ENCODE data around the gene RFT1.

The RFT1 gene

DNA sequence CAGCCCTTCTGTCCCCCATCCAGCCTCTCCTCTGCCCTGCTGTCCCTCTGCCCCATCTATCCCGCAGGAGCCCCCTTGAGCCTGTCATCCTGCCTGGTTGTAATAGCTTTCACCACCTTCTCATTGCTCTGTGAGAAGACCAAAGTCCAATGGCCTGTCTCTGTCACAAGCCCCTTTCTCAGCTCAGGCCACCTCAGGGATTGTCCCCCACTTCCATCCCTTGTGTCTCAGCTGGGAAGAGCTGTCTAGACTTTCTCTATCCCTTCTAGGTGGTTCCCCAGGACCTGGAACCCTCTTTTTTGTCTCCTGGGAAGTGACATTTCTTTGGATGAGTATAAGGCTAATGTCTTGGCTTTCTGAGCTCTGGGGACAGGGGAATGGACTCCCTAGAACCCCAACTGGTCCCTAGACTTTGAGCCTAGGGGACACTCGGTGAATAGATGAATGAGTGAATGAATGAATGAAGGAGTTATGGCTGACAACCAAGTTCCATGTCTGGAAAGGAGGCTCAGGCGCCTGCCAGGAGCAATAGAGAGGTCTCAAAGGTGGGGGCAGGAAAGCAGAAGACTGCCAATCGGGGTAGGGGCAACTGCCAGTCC lies 29.9 kb upstream of the RFT1 start:
- Histone ChIP-seq H3K4me3 (peak overlapping the region; percentile 88 to 100 (median 98)), H3K27ac (peak overlapping the region; percentile 74 to 100 (median 96)), H3K27me3 (peaks cover 10 to 29% (median 25%) of the 10 kb centered on the region in 11 experiments), H3K4me2 (peak overlapping the region; percentile 92 to 99 (median 97)), H3K9ac (peak overlapping the region; percentile 96 to 99 (median 98)), H3K9me3 (replicated peaks in 1 of 11) (no peaks in the 10 kb centered on the region), H4K20me1 (peaks cover 31 to 40% (median 31%) of the 10 kb centered on the region in 11 experiments), H3K36me3 (peaks cover 12 to 30% (median 17%) of the 10 kb centered on the region in 11 experiments; a peak in 21 of 22 replicates), H3K4me1 (peaks cover 47 to 68% (median 59%) of the 10 kb centered on the region in 10 experiments)
- no peak for TF ChIP-seq Cebpa-rat (IDR thresholded peaks at IDR 0.05)

GRCh38 chr3:53159156-53160060 lies 29.2 kb upstream of the RFT1 start:
- no peak for TF ChIP-seq Cebpa-rat (IDR thresholded peaks at IDR 0.05)
- Histone ChIP-seq H3K27ac (peak overlapping the region in 5 of 11 experiments; percentile 36 to 100 (median 94); a peak in 10 of 22 replicates), H3K36me3 (peaks cover 4 to 23% (median 9%) of the 10 kb centered on the region in 11 experiments; a peak in 20 of 22 replicates), H3K9ac (peak overlapping the region in 10 of 11 experiments; percentile 96 to 99 (median 98); a peak in 12 of 22 replicates), H3K27me3 (peaks cover 10 to 32% (median 25%) of the 10 kb centered on the region in 11 experiments), H3K4me2 (peak overlapping the region; percentile 92 to 99 (median 97)), H3K9me3 (replicated peaks in 1 of 11) (no peaks in the 10 kb centered on the region), H3K4me3 (peak overlapping the region in 4 of 10 experiments; percentile 88 to 100 (median 94); a peak in 6 of 20 replicates), H4K20me1 (peaks cover 23 to 33% (median 24%) of the 10 kb centered on the region in 11 experiments), H3K4me1 (peaks cover 40 to 67% (median 55%) of the 10 kb centered on the region in 10 experiments)

DNA sequence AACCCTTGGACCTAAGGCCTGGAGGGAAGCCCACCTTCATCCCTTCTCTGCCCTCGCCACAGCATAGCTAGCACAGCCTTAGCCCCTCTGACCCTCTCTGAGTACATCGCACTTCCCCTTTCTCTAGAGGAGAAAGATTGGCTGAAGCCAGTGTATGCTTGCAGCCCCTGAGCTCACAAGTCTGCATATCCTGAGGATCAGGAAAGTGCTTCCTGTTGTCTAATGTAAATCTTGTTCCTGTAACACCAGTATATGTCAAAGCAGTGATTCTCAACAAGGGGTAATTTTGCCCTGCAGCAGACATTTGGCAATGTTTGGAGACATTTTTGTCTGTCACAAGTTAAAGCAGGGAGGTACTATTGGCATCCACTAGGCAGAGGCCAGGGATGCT lies 28.5 kb upstream of the RFT1 start:
- Histone ChIP-seq H3K4me1 (peaks cover 34 to 67% (median 52%) of the 10 kb centered on the region in 10 experiments), H3K27me3 (peaks cover 10 to 32% (median 25%) of the 10 kb centered on the region in 11 experiments), H3K4me2 (peak overlapping the region; percentile 6 to 99 (median 96); a peak in 19 of 22 replicates), H3K9me3 (replicated peaks in 1 of 11) (no peaks in the 10 kb centered on the region), H4K20me1 (peaks cover 17 to 26% (median 17%) of the 10 kb centered on the region in 11 experiments), H3K9ac (peak overlapping the region in 3 of 11 experiments; percentile 6 to 40 (median 14); a peak in 4 of 22 replicates), H3K36me3 (peaks cover 0 to 16% (median 3%) of the 10 kb centered on the region in 11 experiments; a peak in 12 of 22 replicates), H3K4me3 (no peak overlapping the region), H3K27ac (peak overlapping the region in 5 of 11 experiments; percentile 13 to 52 (median 36); a peak in 8 of 22 replicates)
- TF ChIP-seq Cebpa-rat (IDR thresholded peaks at IDR 0.05): no peak

DNA sequence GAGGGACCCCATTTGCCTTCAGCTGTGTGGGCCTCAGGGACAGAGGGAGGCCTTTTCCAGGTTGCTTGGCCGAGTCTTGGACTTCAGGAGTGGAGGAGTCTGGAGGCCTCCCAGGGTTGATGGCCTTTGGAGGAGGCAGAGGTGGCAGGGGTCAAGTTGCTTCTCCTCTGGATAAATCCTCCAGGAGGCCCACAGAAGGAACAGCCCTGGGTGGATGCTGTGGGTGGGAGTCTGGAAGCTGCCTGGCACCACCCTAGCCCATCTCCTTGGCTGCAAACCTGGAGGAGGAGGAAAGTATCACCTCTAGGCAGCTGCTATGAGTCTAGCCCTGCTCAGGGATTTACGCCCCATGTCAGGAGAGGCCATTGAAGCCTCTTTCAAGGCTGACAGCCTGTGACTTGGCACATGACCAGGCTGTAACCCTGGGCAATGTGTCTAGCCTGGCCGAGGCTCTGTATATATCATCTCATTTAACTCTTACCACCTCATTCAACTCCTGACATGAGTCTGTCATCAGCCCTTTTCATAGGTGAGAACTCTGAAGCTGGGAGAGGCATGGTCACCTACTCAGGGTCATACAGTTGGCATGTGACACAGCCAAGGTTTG lies 27.8 kb upstream of the RFT1 start:
- Histone ChIP-seq H3K27ac (peak overlapping the region in 5 of 11 experiments; percentile 13 to 52 (median 36); a peak in 6 of 22 replicates), H3K4me2 (peak overlapping the region; percentile 6 to 99 (median 96); a peak in 19 of 22 replicates), H3K9ac (peak overlapping the region in 4 of 11 experiments; percentile 6 to 14 (median 10); a peak in 4 of 22 replicates), H3K4me3 (no peak overlapping the region), H3K9me3 (replicated peaks in 1 of 11) (no peaks in the 10 kb centered on the region), H3K36me3 (peaks cover 0 to 10% (median 0%) of the 10 kb centered on the region in 11 experiments; a peak in 4 of 22 replicates), H3K4me1 (peaks cover 27 to 64% (median 47%) of the 10 kb centered on the region in 10 experiments), H4K20me1 (peaks cover 10 to 19% (median 11%) of the 10 kb centered on the region in 11 experiments), H3K27me3 (peaks cover 10 to 32% (median 25%) of the 10 kb centered on the region in 11 experiments)
- TF ChIP-seq Cebpa-rat (IDR thresholded peaks at IDR 0.05): no peak

DNA sequence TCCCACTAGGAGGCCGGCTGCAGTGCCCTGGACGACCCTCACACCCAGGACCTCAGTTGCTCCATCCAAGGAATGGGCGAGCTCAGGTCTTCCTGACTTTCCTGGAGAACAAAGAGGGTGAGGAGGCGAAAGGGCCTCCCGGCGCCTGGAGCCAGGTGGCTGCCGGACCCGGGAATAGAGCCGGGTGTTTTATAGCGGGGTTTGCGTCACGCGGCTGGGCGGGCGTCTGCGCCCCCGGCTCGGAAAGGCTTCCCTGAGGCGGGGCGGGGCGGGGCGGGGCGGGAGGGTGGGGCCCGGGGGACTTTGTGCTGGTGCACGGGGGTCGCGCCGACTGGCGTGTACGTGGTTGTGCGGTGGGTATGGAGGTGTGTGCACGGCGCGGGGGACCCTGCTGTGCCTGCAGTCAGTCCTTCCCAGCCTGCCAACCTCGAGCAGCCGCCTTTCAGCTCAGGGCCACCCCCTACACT lies 26.2 kb upstream of the RFT1 start:
- no peak for TF ChIP-seq Cebpa-rat (IDR thresholded peaks at IDR 0.05)
- no peak overlapping the region for H3K9ac ChIP-seq
- no peak overlapping the region for H3K27ac ChIP-seq
- H3K4me1 ChIP-seq: peaks cover 17 to 77% (median 44%) of the 10 kb centered on the region in 10 experiments
- H3K4me3 ChIP-seq: no peak overlapping the region
- H3K36me3 ChIP-seq: no peaks in the 10 kb centered on the region
- H4K20me1 ChIP-seq: peaks cover 0 to 6% (median 0%) of the 10 kb centered on the region in 11 experiments; a peak in 4 of 22 replicates
- H3K9me3 ChIP-seq (replicated peaks in 1 of 11): no peaks in the 10 kb centered on the region
- H3K4me2 ChIP-seq: peak overlapping the region in 4 of 11 experiments; percentile 96 to 99 (median 98); a peak in 5 of 22 replicates
- H3K27me3 ChIP-seq: peaks cover 10 to 32% (median 25%) of the 10 kb centered on the region in 11 experiments

DNA sequence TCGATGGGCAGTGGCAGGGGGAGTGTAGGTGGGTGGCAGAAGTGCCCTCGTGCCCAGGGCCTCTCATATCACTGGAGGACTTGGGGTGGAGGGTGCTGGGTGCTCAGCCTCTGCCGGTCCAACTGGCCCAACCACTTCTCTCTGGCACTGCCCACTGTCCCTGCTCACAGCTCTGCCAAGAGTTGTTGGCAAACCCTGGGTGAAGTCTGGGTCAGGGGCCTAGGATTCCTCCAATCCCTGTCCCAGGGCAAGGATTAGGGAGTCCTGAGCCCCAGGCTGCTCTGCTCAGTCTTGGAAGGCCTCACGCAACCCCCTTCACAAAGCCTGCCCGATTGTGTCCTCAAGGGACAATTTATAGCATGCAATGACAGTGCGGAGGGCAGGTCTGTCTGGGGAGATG lies 25.5 kb upstream of the RFT1 start:
- Histone ChIP-seq H3K4me3 (no peak overlapping the region), H3K9ac (no peak overlapping the region), H3K27ac (no peak overlapping the region), H3K4me2 (peak overlapping the region in 1 of 11 experiments; percentile 1; a peak in 2 of 22 replicates), H3K27me3 (peaks cover 10 to 32% (median 25%) of the 10 kb centered on the region in 11 experiments), H3K36me3 (no peaks in the 10 kb centered on the region), H3K9me3 (replicated peaks in 1 of 11) (no peaks in the 10 kb centered on the region), H3K4me1 (peaks cover 17 to 77% (median 44%) of the 10 kb centered on the region in 10 experiments), H4K20me1 (peaks cover 0 to 6% (median 0%) of the 10 kb centered on the region in 11 experiments; a peak in 1 of 22 replicates)
- TF ChIP-seq Cebpa-rat (IDR thresholded peaks at IDR 0.05): no peak

DNA sequence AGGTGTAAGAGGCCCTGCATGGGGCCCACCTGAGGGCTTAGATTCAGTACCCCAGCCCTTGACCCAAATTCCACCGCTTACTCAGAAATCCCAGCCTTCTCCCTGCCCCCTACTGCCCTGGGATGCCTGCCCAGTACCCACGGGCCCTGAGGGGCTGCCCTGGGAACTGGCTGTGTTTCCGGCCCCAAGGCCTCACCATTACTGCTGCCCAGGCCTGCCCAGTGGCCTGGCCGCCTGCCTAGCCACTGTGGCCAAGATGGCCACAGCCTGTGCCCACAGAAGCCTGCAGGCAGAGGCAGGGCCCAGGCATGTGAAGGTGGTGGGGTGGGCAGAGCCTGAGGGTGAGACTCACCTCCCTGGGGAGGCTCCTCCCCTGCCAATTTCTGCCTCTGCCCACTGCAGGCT lies 24.6 kb upstream of the RFT1 start:
- peaks cover 10 to 79% (median 37%) of the 10 kb centered on the region in 10 experiments for H3K4me1 ChIP-seq
- peaks cover 0 to 2% (median 0%) of the 10 kb centered on the region in 11 experiments; a peak in 1 of 22 replicates for H4K20me1 ChIP-seq
- H3K4me3 ChIP-seq: no peak overlapping the region
- H3K9me3 ChIP-seq (replicated peaks in 1 of 11): no peaks in the 10 kb centered on the region
- no peak for TF ChIP-seq Cebpa-rat (IDR thresholded peaks at IDR 0.05)
- peak overlapping the region in 5 of 11 experiments; percentile 15 to 82 (median 55); a peak in 6 of 22 replicates for H3K4me2 ChIP-seq
- peak overlapping the region in 2 of 11 experiments; percentile 2 to 9; a peak in 1 of 22 replicates for H3K9ac ChIP-seq
- H3K27me3 ChIP-seq: peaks cover 10 to 32% (median 25%) of the 10 kb centered on the region in 11 experiments
- no peak overlapping the region for H3K27ac ChIP-seq
- H3K36me3 ChIP-seq: no peaks in the 10 kb centered on the region

DNA sequence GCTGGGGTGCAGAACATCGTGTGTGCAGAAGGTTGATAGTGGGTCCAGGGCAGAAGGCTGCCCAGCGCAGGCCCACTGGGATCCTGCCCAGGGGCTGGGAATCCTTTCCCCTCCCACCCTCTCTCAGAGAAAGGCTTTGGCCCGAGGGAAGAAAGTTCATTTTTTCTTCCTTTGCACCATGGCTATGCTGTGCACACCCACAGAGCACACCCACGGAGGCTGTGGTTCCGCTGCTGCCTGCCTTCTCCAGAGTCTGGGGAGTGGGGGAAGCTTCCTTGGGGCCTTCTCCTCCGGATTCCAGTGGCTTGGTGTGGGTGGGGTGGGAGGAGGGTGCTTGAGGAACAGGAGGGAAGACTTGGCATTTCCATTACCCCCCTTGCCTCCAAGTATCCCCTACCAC lies 23.7 kb upstream of the RFT1 start:
- Histone ChIP-seq H3K36me3 (no peaks in the 10 kb centered on the region), H3K4me1 (peaks cover 8 to 76% (median 28%) of the 10 kb centered on the region in 10 experiments), H3K4me2 (peak overlapping the region in 5 of 11 experiments; percentile 15 to 82 (median 55); a peak in 9 of 22 replicates), H3K27ac (no peak overlapping the region), H3K9me3 (replicated peaks in 1 of 11) (no peaks in the 10 kb centered on the region), H4K20me1 (no peaks in the 10 kb centered on the region; a peak in 1 of 22 replicates), H3K27me3 (peaks cover 10 to 32% (median 25%) of the 10 kb centered on the region in 11 experiments), H3K4me3 (no peak overlapping the region), H3K9ac (peak overlapping the region in 3 of 11 experiments; percentile 11 to 43 (median 12); a peak in 2 of 22 replicates)
- TF ChIP-seq Cebpa-rat (IDR thresholded peaks at IDR 0.05): no peak
